ENCODE results near the gene PRPS1.

DNA sequence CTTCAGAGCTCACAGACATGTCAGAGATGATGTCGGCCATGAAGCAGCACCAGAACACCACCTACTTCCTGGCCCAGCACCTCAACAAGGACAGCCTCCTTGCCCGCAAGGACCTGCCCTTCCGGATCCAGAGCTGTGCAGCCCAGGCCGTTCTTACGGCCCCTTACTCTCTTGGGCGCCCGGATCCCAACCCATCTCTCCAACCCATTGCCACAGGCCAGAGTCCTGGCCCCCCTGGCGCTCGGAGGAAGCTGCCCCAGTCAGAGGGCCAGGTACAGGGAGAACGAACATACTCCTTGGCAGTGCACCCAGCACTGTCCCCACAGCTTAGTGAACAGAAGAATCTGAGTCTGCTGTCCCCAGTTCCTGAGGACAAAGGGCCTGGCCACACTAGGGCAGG lies 27.9 kb upstream of the PRPS1 start:
- TF ChIP-seq, protein P1, sequence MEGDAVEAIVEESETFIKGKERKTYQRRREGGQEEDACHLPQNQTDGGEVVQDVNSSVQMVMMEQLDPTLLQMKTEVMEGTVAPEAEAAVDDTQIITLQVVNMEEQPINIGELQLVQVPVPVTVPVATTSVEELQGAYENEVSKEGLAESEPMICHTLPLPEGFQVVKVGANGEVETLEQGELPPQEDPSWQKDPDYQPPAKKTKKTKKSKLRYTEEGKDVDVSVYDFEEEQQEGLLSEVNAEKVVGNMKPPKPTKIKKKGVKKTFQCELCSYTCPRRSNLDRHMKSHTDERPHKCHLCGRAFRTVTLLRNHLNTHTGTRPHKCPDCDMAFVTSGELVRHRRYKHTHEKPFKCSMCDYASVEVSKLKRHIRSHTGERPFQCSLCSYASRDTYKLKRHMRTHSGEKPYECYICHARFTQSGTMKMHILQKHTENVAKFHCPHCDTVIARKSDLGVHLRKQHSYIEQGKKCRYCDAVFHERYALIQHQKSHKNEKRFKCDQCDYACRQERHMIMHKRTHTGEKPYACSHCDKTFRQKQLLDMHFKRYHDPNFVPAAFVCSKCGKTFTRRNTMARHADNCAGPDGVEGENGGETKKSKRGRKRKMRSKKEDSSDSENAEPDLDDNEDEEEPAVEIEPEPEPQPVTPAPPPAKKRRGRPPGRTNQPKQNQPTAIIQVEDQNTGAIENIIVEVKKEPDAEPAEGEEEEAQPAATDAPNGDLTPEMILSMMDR (IDR thresholded peaks at IDR 0.05; ENCODE audit: low read depth, low read length, missing input control), result no peak
- TF ChIP-seq, protein P2, sequence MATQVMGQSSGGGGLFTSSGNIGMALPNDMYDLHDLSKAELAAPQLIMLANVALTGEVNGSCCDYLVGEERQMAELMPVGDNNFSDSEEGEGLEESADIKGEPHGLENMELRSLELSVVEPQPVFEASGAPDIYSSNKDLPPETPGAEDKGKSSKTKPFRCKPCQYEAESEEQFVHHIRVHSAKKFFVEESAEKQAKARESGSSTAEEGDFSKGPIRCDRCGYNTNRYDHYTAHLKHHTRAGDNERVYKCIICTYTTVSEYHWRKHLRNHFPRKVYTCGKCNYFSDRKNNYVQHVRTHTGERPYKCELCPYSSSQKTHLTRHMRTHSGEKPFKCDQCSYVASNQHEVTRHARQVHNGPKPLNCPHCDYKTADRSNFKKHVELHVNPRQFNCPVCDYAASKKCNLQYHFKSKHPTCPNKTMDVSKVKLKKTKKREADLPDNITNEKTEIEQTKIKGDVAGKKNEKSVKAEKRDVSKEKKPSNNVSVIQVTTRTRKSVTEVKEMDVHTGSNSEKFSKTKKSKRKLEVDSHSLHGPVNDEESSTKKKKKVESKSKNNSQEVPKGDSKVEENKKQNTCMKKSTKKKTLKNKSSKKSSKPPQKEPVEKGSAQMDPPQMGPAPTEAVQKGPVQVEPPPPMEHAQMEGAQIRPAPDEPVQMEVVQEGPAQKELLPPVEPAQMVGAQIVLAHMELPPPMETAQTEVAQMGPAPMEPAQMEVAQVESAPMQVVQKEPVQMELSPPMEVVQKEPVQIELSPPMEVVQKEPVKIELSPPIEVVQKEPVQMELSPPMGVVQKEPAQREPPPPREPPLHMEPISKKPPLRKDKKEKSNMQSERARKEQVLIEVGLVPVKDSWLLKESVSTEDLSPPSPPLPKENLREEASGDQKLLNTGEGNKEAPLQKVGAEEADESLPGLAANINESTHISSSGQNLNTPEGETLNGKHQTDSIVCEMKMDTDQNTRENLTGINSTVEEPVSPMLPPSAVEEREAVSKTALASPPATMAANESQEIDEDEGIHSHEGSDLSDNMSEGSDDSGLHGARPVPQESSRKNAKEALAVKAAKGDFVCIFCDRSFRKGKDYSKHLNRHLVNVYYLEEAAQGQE (IDR thresholded peaks at IDR 0.05), result no peak
- TF ChIP-seq, protein P3, sequence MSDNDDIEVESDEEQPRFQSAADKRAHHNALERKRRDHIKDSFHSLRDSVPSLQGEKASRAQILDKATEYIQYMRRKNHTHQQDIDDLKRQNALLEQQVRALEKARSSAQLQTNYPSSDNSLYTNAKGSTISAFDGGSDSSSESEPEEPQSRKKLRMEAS (IDR thresholded peaks at IDR 0.05), result no peak

All from liver (tissue), 2 donors.